GM10248 (cell line): ENCODE data around the gene RAB2B.

ENCODE experiments used
- CTCF ChIA-PET: fragments of 300-600 bp; sonication (Branson Sonifier 250); formaldehyde crosslinking; extraction: SDS; loops from one replicate; lab custom pipeline; 2021; ENCODE audit warnings: antibody characterized with exemption; lab: Yijun Ruan, JAX
- POLR2A ChIA-PET: fragments of 350-650 bp; sonication (Branson Sonifier 250); formaldehyde crosslinking; extraction: SDS; loops from one replicate; lab custom pipeline; 2020; ENCODE audit warnings: antibody characterized with exemption; lab: Yijun Ruan, JAX
- DNase-seq: peaks from one replicate; pipeline ENCODE4 v3.0.0; 2012; ENCODE audit errors: extremely low spot score
- TF ChIP-seq, protein P1 (sequence below): IDR thresholded peaks from 2 replicates; pipeline ENCODE4 v1.5.1; 2012; ENCODE audit warnings: mild to moderate bottlenecking, low read depth; ENCODE audit errors: extremely low read depth, missing control alignments, control extremely low read depth

The RAB2B gene

DNA sequence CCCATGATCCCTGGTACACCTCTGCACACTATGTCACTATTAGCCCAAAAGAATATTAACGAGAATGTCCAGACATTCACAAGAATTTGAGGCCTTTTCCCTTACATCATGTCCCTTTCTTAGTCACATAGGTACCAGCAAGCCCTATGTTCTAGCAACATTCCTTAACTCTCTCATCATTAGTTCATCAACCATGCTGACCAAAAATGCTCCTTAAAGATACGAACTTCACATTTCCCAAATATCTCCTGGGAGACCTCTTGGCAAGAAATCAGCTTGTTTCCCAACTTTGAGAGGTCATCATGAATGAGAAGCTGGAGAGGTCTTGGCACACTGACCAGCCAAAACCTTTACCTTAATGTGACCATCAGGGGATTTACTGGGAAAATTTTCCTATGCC lies 44.7 kb upstream of the RAB2B start:
- POLR2A ChIA-PET: no interaction called here
- CTCF ChIA-PET: interaction anchor here (1.4 to 3.3 kb wide), 3 partner anchors 8 to 24 kb away, joined by 3 to 18 read pairs (median 11); no protein-coding TSS in a partner anchor

DNA sequence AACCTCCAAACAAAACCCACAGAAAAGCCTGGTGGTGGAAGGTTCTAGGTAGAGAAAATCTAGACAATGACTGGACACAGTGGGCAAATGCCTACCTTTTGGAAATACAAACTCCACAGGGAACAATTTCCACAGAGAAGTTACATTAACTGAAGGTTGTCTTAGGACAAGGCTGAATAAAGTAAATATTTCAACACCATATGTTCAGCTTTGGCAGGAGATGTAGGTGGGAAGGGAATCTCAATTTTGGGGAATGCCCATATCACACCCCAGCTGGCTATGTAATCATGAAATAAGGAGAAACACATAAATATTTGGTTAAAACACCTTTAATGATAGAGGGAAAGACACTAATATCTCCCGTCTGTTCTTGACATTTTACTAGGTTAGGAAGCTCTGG lies 44.0 kb upstream of the RAB2B start:
- ChIA-PET CTCF (interaction anchor here (1.4 to 2.6 kb wide), 2 partner anchors 17 to 23 kb away, joined by 3 to 18 read pairs; no protein-coding TSS in a partner anchor), POLR2A (no interaction called here)
- TF ChIP-seq, protein P1, sequence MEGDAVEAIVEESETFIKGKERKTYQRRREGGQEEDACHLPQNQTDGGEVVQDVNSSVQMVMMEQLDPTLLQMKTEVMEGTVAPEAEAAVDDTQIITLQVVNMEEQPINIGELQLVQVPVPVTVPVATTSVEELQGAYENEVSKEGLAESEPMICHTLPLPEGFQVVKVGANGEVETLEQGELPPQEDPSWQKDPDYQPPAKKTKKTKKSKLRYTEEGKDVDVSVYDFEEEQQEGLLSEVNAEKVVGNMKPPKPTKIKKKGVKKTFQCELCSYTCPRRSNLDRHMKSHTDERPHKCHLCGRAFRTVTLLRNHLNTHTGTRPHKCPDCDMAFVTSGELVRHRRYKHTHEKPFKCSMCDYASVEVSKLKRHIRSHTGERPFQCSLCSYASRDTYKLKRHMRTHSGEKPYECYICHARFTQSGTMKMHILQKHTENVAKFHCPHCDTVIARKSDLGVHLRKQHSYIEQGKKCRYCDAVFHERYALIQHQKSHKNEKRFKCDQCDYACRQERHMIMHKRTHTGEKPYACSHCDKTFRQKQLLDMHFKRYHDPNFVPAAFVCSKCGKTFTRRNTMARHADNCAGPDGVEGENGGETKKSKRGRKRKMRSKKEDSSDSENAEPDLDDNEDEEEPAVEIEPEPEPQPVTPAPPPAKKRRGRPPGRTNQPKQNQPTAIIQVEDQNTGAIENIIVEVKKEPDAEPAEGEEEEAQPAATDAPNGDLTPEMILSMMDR: no peak
- no peak for DNase-seq

More for the DNA sequence above, 44.7 kb upstream of the RAB2B start:
- TF ChIP-seq, protein P1: no peak
- no peak for DNase-seq

DNA sequence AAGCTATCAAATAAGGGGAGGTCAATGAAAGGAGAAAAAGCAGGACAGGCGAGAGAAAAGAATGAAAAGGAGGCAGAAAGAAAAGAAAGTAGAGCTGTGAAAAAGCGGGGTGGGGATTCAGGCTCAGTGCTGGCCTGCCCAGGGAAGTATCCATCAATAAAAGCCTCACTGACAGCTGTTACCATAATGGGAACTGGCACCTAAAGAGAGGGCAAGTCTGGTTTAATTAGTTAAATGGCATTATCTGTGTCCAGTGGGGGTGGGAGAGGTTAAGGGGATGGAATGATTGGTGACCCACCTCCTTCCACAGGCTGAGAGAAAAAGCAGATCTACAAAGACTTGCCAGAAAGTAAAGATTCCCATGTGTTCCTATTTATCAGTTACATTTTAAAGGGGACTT lies 42.0 kb upstream of the RAB2B start:
- ChIA-PET CTCF (interaction anchor here (1.0 to 2.2 kb wide), 2 partner anchors 20 to 28 kb away, joined by 3 to 8 read pairs; no protein-coding TSS in a partner anchor), POLR2A (no interaction called here)
- DNase-seq: no peak
- TF ChIP-seq, protein P1: no peak

DNA sequence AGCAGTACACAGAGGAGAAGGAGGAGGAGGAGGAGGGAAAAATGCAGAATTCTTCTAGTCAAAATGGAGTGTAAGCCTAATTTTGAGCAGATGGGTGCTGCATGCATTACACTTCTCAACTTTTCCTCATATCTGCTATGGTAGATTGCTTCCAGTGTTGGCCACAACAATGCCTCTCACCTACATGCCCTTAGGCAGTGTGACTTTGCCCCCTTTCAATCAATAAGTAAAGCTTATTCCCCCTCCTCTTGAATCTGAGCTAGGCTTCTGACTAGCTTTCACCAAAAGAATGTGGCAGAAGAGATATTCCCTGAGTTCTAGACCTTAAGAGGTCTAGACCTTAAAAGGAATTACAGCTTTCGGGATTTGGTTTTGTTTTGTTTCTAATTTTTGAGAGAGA lies 37.6 kb upstream of the RAB2B start:
- TF ChIP-seq, protein P1: no peak
- DNase-seq: no peak
- CTCF ChIA-PET: interaction anchor here (1.2 to 2.4 kb wide), 2 partner anchors 10 to 16 kb away, joined by 4 to 14 read pairs; no protein-coding TSS in a partner anchor
- POLR2A ChIA-PET: no interaction called here

DNA sequence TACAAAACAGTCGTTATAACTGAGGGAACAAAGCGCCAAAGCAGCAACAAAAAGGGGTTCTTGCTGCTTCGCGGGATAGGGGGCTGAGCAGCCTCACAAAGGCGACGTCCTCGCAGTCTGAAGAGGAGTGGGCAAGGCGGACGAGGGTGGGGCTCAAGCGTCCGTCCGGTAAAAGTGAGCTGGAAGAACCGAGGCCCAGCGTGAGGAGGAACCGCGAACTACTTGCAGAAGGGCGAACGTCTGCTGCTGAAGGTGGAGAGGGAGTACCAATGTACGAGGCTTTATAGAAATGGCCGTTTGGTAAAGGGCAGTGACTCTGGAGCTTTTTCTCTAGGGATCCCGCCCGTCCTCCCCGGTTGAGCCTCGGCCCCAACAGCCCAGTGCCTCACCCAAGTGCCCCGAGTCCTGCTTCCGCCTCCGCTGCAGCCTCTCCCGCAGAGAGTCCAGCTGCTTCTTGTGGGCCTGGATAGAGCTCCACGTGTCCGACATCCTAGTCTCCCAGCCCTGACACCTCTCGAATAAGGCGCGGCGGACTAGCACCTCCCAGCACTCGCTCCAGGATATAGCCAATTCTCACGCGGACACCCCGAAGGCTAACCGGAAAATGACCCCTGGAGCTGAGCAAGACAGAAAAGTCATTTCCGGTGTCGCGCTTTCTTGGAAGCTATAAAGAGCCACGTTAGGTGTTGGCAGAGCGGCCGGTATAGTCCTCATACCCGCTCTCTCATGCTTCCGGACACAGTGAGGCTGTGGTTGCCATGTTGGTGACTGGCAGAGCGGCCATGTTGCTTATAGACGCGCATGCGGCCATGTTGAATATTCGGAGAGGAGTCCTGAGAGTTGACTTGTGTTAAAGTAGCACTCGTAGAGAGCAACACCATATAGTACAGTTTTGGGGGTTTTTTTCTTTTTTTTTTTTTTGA lies 34.2 kb upstream of the RAB2B start, which contains the start of gene METTL3:
TSS of gene METTL3 (minus strand) at position 606 of the 923 bp plus-strand sequence. CDS start at position 489, 117 bp downstream.
- TF ChIP-seq, protein P1: no peak
- ChIA-PET CTCF (interaction anchor here (0.7 to 5.3 kb wide), 12 partner anchors 13 to 407 kb away, joined by 3 to 48 read pairs (median 5); partner anchors contain the start of genes CHD8, RAB2B, SALL2 and TOX4), POLR2A (interaction anchor here (0.6 to 1.3 kb wide), 7 partner anchors 9 to 55 kb away, joined by 3 to 13 read pairs (median 4); partner anchors contain the start of genes CHD8, RAB2B, SALL2 and TOX4)
- peak; percentile 92 for DNase-seq
